Stimulated activated CD8-positive, alpha-beta memory T cell treated with anti-CD3 and anti-CD28 coated beads, Interleukin-4, amount 100 ng/mL, for 48 hours (primary cell): ENCODE measurements around the gene FCRLA.
"Not testable (repeated sequence)": the region's sequence is repeated elsewhere in the genome, so short reads cannot be mapped to it uniquely, and the experiment has no call there.

ENCODE experiments used
- DNase-seq: peaks from one replicate; pipeline ENCODE4 v3.0.0-alpha.2; 2020

The FCRLA gene

GRCh38 chr1:161706482-161707347 lies at the start of gene FCRLA:
Gene FCRLA, plus strand, starts transcription at chr1:161707229. Its CDS starts 36 bp downstream, at chr1:161707265.
- DNase-seq = no peak

GRCh38 chr1:161658524-161658923 lies 48.5 kb upstream of the FCRLA start:
- DNase-seq = not testable (repeated sequence)

GRCh38 chr1:161661660-161662311 lies 45.2 kb upstream of the FCRLA start:
- not testable (repeated sequence) for DNase-seq

GRCh38 chr1:161662684-161663339 lies 44.2 kb upstream of the FCRLA start, which contains the start of gene FCGR2B:
Gene FCGR2B, plus strand, starts transcription at chr1:161663143. Its CDS starts 99 bp downstream, at chr1:161663242.
- DNase-seq = not testable (repeated sequence)

GRCh38 chr1:161663569-161663968 lies 43.5 kb upstream of the FCRLA start:
- not testable (repeated sequence) for DNase-seq

GRCh38 chr1:161664689-161665088 lies 42.3 kb upstream of the FCRLA start:
- DNase-seq = not testable (repeated sequence)

GRCh38 chr1:161671045-161672020 lies 35.7 kb upstream of the FCRLA start:
- DNase-seq = not testable (repeated sequence)

GRCh38 chr1:161673437-161673836 lies 33.6 kb upstream of the FCRLA start:
- not testable (repeated sequence) for DNase-seq

- DNase-seq = not testable (repeated sequence)
These were observed 32.6 kb upstream of the FCRLA start for GRCh38 chr1:161674447-161674846.

GRCh38 chr1:161674908-161675307 lies 32.1 kb upstream of the FCRLA start:
- DNase-seq = not testable (repeated sequence)

GRCh38 chr1:161676441-161676840 lies 30.6 kb upstream of the FCRLA start:
- no peak for DNase-seq

GRCh38 chr1:161676958-161677689 lies 29.9 kb upstream of the FCRLA start:
- DNase-seq = no peak

- DNase-seq = no peak
These were observed 28.5 kb upstream of the FCRLA start for GRCh38 chr1:161678500-161678899.

GRCh38 chr1:161681879-161682278 lies 25.1 kb upstream of the FCRLA start:
- DNase-seq = no peak

- DNase-seq = no peak
These were observed 18.1 kb upstream of the FCRLA start for GRCh38 chr1:161688946-161689345.

GRCh38 chr1:161691846-161692245 lies 15.2 kb upstream of the FCRLA start:
- no peak for DNase-seq

GRCh38 chr1:161693020-161693712 lies 13.9 kb upstream of the FCRLA start:
- DNase-seq = not testable (repeated sequence)

- DNase-seq = not testable (repeated sequence)
These were observed 8.7 kb upstream of the FCRLA start for GRCh38 chr1:161698302-161698701.

- no peak for DNase-seq
These were observed 4.8 kb upstream of the FCRLA start for GRCh38 chr1:161702250-161702649.

- no peak for DNase-seq
These were observed 1.5 kb upstream of the FCRLA start for GRCh38 chr1:161705537-161705936.

GRCh38 chr1:161706113-161706481 lies 932 bp upstream of the FCRLA start:
- no peak for DNase-seq
